ENCODE measurements around the gene SIM1. TPM values are rescaled to one million over a fixed set of nuclear protein-coding genes. Genes with fewer than 3 reads are reported as not detected.

Gene SIM1
- total and polyA plus RNA-seq, 4 donors, result under 0.01 TPM; not detected in 3

- Histone ChIP-seq H3K4me3 (ENCODE audit: low read depth in 1 of 3, low read length in 3 of 3) (no peak overlapping the region), H3K27me3 (ENCODE audit: control insufficient read depth in 4 of 4, insufficient read depth in 4 of 4, low read length in 3 of 4) (peaks cover 15 to 54% (median 21%) of the 10 kb centered on the region in 4 donors), H3K27ac (ENCODE audit: low read depth in 1 of 2, low read length in 2 of 2) (no peak overlapping the region), H3K9ac (ENCODE audit: low read depth in 1 of 2, low read length in 2 of 2) (no peak overlapping the region), H3K4me1 (ENCODE audit: control insufficient read depth in 4 of 4, insufficient read depth in 4 of 4, low read length in 3 of 4) (peaks cover 3 to 19% (median 5%) of the 10 kb centered on the region in 4 donors), H3K36me3 (ENCODE audit: control insufficient read depth in 4 of 4, insufficient read depth in 3 of 4, low read depth in 1 of 4, low read length in 3 of 4) (no peaks in the 10 kb centered on the region), H3K9me3 (ENCODE audit: control insufficient read depth in 4 of 4, low read length in 3 of 4) (peaks cover 0 to 18% (median 5%) of the 10 kb centered on the region in 4 donors)
- 11% methylated on average over 49 of the region's 49 CpGs for WGBS
- no peak for TF ChIP-seq RXRA (IDR thresholded peaks at IDR 0.05)
- no peak for DNase-seq (ENCODE audit: low spot score)
These were observed 2.7 kb upstream of the SIM1 start for GRCh38 chr6:100467129-100468015.

- no peak overlapping the region for H3K4me3 ChIP-seq (ENCODE audit: low read depth in 1 of 3, low read length in 3 of 3)
- DNase-seq (ENCODE audit: low spot score), result no peak
- H3K27ac ChIP-seq (ENCODE audit: low read depth in 1 of 2, low read length in 2 of 2), result no peak overlapping the region
- H3K27me3 ChIP-seq (ENCODE audit: control insufficient read depth in 4 of 4, insufficient read depth in 4 of 4, low read length in 3 of 4), result peaks cover 15 to 59% (median 24%) of the 10 kb centered on the region in 4 donors
- H3K9ac ChIP-seq (ENCODE audit: low read depth in 1 of 2, low read length in 2 of 2), result no peak overlapping the region
- 9% methylated on average over 21 of the region's 21 CpGs for WGBS
- no peaks in the 10 kb centered on the region for H3K36me3 ChIP-seq (ENCODE audit: control insufficient read depth in 4 of 4, insufficient read depth in 3 of 4, low read depth in 1 of 4, low read length in 3 of 4)
- H3K9me3 ChIP-seq (ENCODE audit: control insufficient read depth in 4 of 4, low read length in 3 of 4), result peaks cover 0 to 18% (median 5%) of the 10 kb centered on the region in 4 donors
- TF ChIP-seq YY1 (IDR thresholded peaks at IDR 0.05) (no peak), GABPA (IDR thresholded peaks at IDR 0.05 in 1 of 2, conservative IDR thresholded peaks at IDR 0.05 in 1 of 2) (no peak), HNF4A (conservative IDR thresholded peaks at IDR 0.05) (no peak), MAX (IDR thresholded peaks at IDR 0.05) (no peak), FOXA2 (IDR thresholded peaks at IDR 0.05) (no peak), TAF1 (conservative IDR thresholded peaks at IDR 0.05) (no peak), REST (IDR thresholded peaks at IDR 0.05) (no peak), HNF4G (IDR thresholded peaks at IDR 0.05) (no peak), RAD21 (IDR thresholded peaks at IDR 0.05) (no peak), JUND (IDR thresholded peaks at IDR 0.05) (no peak), EGR1 (IDR thresholded peaks at IDR 0.05; ENCODE audit: low read depth in 2 of 2) (no peak), SP1 (IDR thresholded peaks at IDR 0.05) (no peak), ATF3 (IDR thresholded peaks at IDR 0.05) (no peak), RXRA (IDR thresholded peaks at IDR 0.05) (no peak), NR2F2 (IDR thresholded peaks at IDR 0.05) (no peak), FOXA1 (IDR thresholded peaks at IDR 0.05) (no peak)
- TF ChIP-seq, protein P1, sequence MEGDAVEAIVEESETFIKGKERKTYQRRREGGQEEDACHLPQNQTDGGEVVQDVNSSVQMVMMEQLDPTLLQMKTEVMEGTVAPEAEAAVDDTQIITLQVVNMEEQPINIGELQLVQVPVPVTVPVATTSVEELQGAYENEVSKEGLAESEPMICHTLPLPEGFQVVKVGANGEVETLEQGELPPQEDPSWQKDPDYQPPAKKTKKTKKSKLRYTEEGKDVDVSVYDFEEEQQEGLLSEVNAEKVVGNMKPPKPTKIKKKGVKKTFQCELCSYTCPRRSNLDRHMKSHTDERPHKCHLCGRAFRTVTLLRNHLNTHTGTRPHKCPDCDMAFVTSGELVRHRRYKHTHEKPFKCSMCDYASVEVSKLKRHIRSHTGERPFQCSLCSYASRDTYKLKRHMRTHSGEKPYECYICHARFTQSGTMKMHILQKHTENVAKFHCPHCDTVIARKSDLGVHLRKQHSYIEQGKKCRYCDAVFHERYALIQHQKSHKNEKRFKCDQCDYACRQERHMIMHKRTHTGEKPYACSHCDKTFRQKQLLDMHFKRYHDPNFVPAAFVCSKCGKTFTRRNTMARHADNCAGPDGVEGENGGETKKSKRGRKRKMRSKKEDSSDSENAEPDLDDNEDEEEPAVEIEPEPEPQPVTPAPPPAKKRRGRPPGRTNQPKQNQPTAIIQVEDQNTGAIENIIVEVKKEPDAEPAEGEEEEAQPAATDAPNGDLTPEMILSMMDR (IDR thresholded peaks at IDR 0.05; ENCODE audit: low read depth, low read length, missing input control), result no peak
- TF ChIP-seq, protein P2, sequence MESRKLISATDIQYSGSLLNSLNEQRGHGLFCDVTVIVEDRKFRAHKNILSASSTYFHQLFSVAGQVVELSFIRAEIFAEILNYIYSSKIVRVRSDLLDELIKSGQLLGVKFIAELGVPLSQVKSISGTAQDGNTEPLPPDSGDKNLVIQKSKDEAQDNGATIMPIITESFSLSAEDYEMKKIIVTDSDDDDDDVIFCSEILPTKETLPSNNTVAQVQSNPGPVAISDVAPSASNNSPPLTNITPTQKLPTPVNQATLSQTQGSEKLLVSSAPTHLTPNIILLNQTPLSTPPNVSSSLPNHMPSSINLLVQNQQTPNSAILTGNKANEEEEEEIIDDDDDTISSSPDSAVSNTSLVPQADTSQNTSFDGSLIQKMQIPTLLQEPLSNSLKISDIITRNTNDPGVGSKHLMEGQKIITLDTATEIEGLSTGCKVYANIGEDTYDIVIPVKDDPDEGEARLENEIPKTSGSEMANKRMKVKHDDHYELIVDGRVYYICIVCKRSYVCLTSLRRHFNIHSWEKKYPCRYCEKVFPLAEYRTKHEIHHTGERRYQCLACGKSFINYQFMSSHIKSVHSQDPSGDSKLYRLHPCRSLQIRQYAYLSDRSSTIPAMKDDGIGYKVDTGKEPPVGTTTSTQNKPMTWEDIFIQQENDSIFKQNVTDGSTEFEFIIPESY (IDR thresholded peaks at IDR 0.05), result no peak
- H3K4me1 ChIP-seq (ENCODE audit: control insufficient read depth in 4 of 4, insufficient read depth in 4 of 4, low read length in 3 of 4), result peaks cover 3 to 19% (median 5%) of the 10 kb centered on the region in 4 donors
These were observed 1.8 kb upstream of the SIM1 start for GRCh38 chr6:100466410-100467128.

All from liver (tissue), 9 donors.